H1 (cell line): ENCODE data around the gene ITGAE. TPM values are rescaled to one million over a fixed set of nuclear protein-coding genes. Genes with fewer than 3 reads are reported as not detected.

Experiments
- CTCF ChIA-PET: fragments of 300-600 bp; sonication (Branson Sonifier 250); formaldehyde crosslinking; loops from one replicate; lab custom pipeline; 2021; ENCODE audit not compliant: partially characterized antibody; lab: Charles Lee
- POLR2A ChIA-PET: fragments of 300-600 bp; sonication (Branson Sonifier 250); formaldehyde crosslinking; loops from one replicate; lab custom pipeline; 2021; ENCODE audit warnings: inconsistent platforms; ENCODE audit not compliant: partially characterized antibody; lab: Charles Lee
- DNase-seq, 2 experiments: peaks; one replicate each; pipeline versions ENCODE4 v3.0.0 to v3.0.0-alpha.2; 2010 to 2022; ENCODE audit warnings: low spot score in 2 of 2, low read depth in 1 of 2, mixed read lengths in 1 of 2
- FAIRE-seq: peaks from 2 replicates; lab custom pipeline; 2011; peaks lifted over from hg19 to GRCh38; lab: Jason Lieb, UNC
- H2AFZ ChIP-seq: 2 replicates; pipeline ENCODE4 v1.8.1; 2012; ENCODE audit warnings: low read length, inconsistent platforms
- H2AK5ac ChIP-seq: 2 replicates; pipeline ENCODE4 v1.6.1; 2013; ENCODE audit warnings: low read depth, low read length
- H2BK120ac ChIP-seq: replicated peaks from 2 replicates; pipeline ENCODE3; 2013; ENCODE audit warnings: low read depth, low read length, inconsistent platforms
- H2BK12ac ChIP-seq: 2 replicates; pipeline ENCODE4 v1.6.1; 2013; ENCODE audit warnings: low read depth, low read length
- H2BK15ac ChIP-seq: 2 replicates; pipeline ENCODE4 v1.6.1; 2013; ENCODE audit warnings: low read length
- H2BK20ac ChIP-seq: 2 replicates; pipeline ENCODE4 v1.6.1; 2013; ENCODE audit warnings: low read length
- H2BK5ac ChIP-seq: 2 replicates; pipeline ENCODE4 v1.6.1; 2013; ENCODE audit warnings: low read depth, low read length
- H3K14ac ChIP-seq: 2 replicates; pipeline ENCODE4 v1.6.1; 2013; ENCODE audit warnings: inconsistent platforms; ENCODE audit not compliant: insufficient read length
- H3K18ac ChIP-seq: 2 replicates; pipeline ENCODE4 v1.6.1; 2013; ENCODE audit warnings: low read length; ENCODE audit errors: extremely low read depth
- H3K23ac ChIP-seq: 2 replicates; pipeline ENCODE4 v1.6.1; 2013; ENCODE audit warnings: inconsistent platforms; ENCODE audit not compliant: insufficient read length
- H3K23me2 ChIP-seq: 2 replicates; pipeline ENCODE4 v1.6.1; 2013; ENCODE audit warnings: low read depth, low read length
- H3K27ac ChIP-seq: 2 replicates; pipeline ENCODE4 v1.6.1; 2011; ENCODE audit warnings: low read depth, low read length, inconsistent platforms
- H3K27me3 ChIP-seq, 4 experiments: replicated peaks in 1 of 4; 1 replicate in 1 of 4; 2 replicates in 3 of 4; pipeline versions ENCODE4 v1.6.1 to v1.8.1; 2011 to 2013; ENCODE audit warnings: low read length in 3 of 4, mild to moderate bottlenecking in 3 of 4, inconsistent platforms in 2 of 4, mixed read lengths in 2 of 4, moderate library complexity in 1 of 4; ENCODE audit not compliant: control insufficient read depth in 3 of 4, insufficient read depth in 3 of 4; ENCODE audit errors: extremely low read depth in 1 of 4
- H3K36me3 ChIP-seq, 4 experiments: 2 replicates each; pipeline versions ENCODE4 v1.6.1 to v1.8.1; 2011 to 2013; ENCODE audit warnings: mild to moderate bottlenecking in 4 of 4, low read length in 3 of 4, moderate library complexity in 2 of 4, control low read depth in 1 of 4, inconsistent platforms in 1 of 4; ENCODE audit not compliant: insufficient read depth in 4 of 4, control insufficient read depth in 2 of 4
- H3K4ac ChIP-seq: replicated peaks from 2 replicates; pipeline ENCODE3; 2013; ENCODE audit warnings: low read length, low read depth, mixed read lengths, inconsistent platforms; ENCODE audit not compliant: insufficient read length
- H3K4me1 ChIP-seq, 4 experiments: replicated peaks in 1 of 4; 1 replicate in 1 of 4; 2 replicates in 3 of 4; pipeline versions ENCODE4 v1.6.1 to v1.8.1; 2011 to 2013; ENCODE audit warnings: low read length in 3 of 4, inconsistent platforms in 2 of 4, mixed read lengths in 1 of 4; ENCODE audit not compliant: insufficient read depth in 4 of 4, control insufficient read depth in 3 of 4
- H3K4me2 ChIP-seq, 2 experiments: 2 replicates each; pipeline versions ENCODE4 v1.6.1 to v1.8.1; 2011 to 2013; ENCODE audit warnings: low read depth in 2 of 2, low read length in 2 of 2, control low read depth in 1 of 2, inconsistent platforms in 1 of 2, mild to moderate bottlenecking in 1 of 2; ENCODE audit not compliant: insufficient read depth in 1 of 2
- H3K4me3 ChIP-seq, 4 experiments: fragments of 200-600, 300-600 bp in 1 of 4; sonication (generic), shearing (Covaris generic), sonication (Bioruptor Twin) in 1 of 4; 2 replicates each; pipeline versions ENCODE4 v1.5.1 to v1.8.1; 2011 to 2016; ENCODE audit warnings: low read length in 4 of 4, low read depth in 3 of 4, control low read depth in 2 of 4, inconsistent platforms in 2 of 4, mild to moderate bottlenecking in 2 of 4, mixed read lengths in 1 of 4, moderate library complexity in 1 of 4; ENCODE audit not compliant: insufficient read depth in 2 of 4; ENCODE audit errors: extremely low read depth in 1 of 4
- H3K56ac ChIP-seq: replicated peaks from 2 replicates; pipeline ENCODE3; 2013; ENCODE audit warnings: low read depth, mild to moderate bottlenecking, mixed read lengths, low read length, inconsistent platforms; ENCODE audit not compliant: insufficient read length
- H3K79me1 ChIP-seq: 2 replicates; pipeline ENCODE4 v1.6.1; 2013; ENCODE audit warnings: low read depth, low read length, control low read depth
- H3K79me2 ChIP-seq, 2 experiments: 2 replicates each; pipeline versions ENCODE4 v1.6.1 to v1.8.1; 2012 to 2013; ENCODE audit warnings: low read length in 2 of 2, mild to moderate bottlenecking in 2 of 2, inconsistent platforms in 1 of 2; ENCODE audit not compliant: insufficient read depth in 2 of 2, control insufficient read depth in 1 of 2
- H3K9ac ChIP-seq, 4 experiments: replicated peaks in 1 of 4; 1 replicate in 1 of 4; 2 replicates in 3 of 4; pipeline versions ENCODE4 v1.6.1 to v1.8.1; 2011 to 2013; ENCODE audit warnings: low read depth in 3 of 4, low read length in 3 of 4, control low read depth in 2 of 4, mild to moderate bottlenecking in 2 of 4, moderate library complexity in 2 of 4, inconsistent platforms in 1 of 4; ENCODE audit errors: extremely low read depth in 1 of 4
- H3K9me3 ChIP-seq, 2 experiments: 2 replicates each; pipeline versions ENCODE4 v1.6.1 to v1.8.1; 2012 to 2013; ENCODE audit warnings: mild to moderate bottlenecking in 2 of 2, moderate library complexity in 2 of 2, control low read depth in 1 of 2, inconsistent platforms in 1 of 2, low read depth in 1 of 2, low read length in 1 of 2, mixed read lengths in 1 of 2; ENCODE audit not compliant: insufficient read depth in 2 of 2
- H4K20me1 ChIP-seq, 2 experiments: replicated peaks in 1 of 2; 2 replicates each; pipeline versions ENCODE3 to v1.8.1; 2011 to 2013; ENCODE audit warnings: inconsistent platforms in 2 of 2, low read length in 2 of 2, mild to moderate bottlenecking in 1 of 2; ENCODE audit not compliant: insufficient read depth in 2 of 2, control insufficient read depth in 1 of 2
- H4K5ac ChIP-seq: 2 replicates; pipeline ENCODE4 v1.6.1; 2013; ENCODE audit warnings: low read length, low read depth, mixed read lengths, inconsistent platforms; ENCODE audit not compliant: insufficient read length
- H4K8ac ChIP-seq: 2 replicates; pipeline ENCODE4 v1.8.0; 2013; ENCODE audit warnings: mild to moderate bottlenecking, moderate library complexity, low read length, inconsistent platforms; ENCODE audit not compliant: insufficient read depth; ENCODE audit errors: extremely low read depth
- H4K91ac ChIP-seq: replicated peaks from 2 replicates; pipeline ENCODE3; 2013; ENCODE audit warnings: low read length, mixed read lengths, inconsistent platforms; ENCODE audit not compliant: insufficient read length
- EGR1 ChIP-seq: IDR thresholded peaks from 2 replicates; pipeline ENCODE4 v1.6.1; 2011; ENCODE audit warnings: low read depth, low read length, borderline replicate concordance
- TBP ChIP-seq: IDR thresholded peaks from 2 replicates; pipeline ENCODE4 v1.6.1; 2011; ENCODE audit warnings: low read depth, low read length, improper control_type of control experiment
- WGBS, 2 experiments: shearing (Covaris generic) in 1 of 2; methylation state at CpG; one replicate each; pipeline versions ENCODE4 v1.1.6 to v1.1.7; 2013 to 2015; ENCODE audit warnings: low lambda C conversion rate in 2 of 2, mixed read lengths in 2 of 2, inconsistent platforms in 1 of 2, low coverage in 1 of 2, missing lambda C conversion rate in 1 of 2; ENCODE audit not compliant: insufficient replicate concordance in 2 of 2, insufficient coverage in 1 of 2, insufficient read length in 1 of 2; ENCODE audit errors: extremely low coverage in 1 of 2, missing lambda C conversion rate in 1 of 2; 5-methylcytosine and 5-hydroxymethylcytosine counted together
- polyA plus RNA-seq, 7 experiments: library from polyadenylated mRNA; depleted of rRNA in 3 of 7; stranded (reverse) in 5 of 7; unstranded in 2 of 7; fragments of >200 nt in 5 of 7; fragments of 200-250 nt in 2 of 7; gene quantifications; 1 replicate in 5 of 7; 2 replicates in 1 of 7; 4 replicates in 1 of 7; pipeline versions ENCODE4 v1.2.1 to v1.2.3, GENCODE V29; 2011 to 2013; ENCODE audit warnings: missing spikeins in 2 of 7, mixed read lengths in 2 of 7
- total RNA-seq: library from RNA; stranded (reverse); fragmentation: NEBNext Ultra II Directional; extraction: Animal tissue kit (Norgen Biotek cat#: 25700); gene quantifications from 2 replicates; pipeline ENCODE4 v1.2.1, GENCODE V29; 2021

Gene ITGAE
- total and polyA plus RNA-seq, 2 of the 8 experiments (the other 6 are each of a cell fraction or from before 2014, with no cell fraction given), result 23.2 to 43.1 TPM

- no peak overlapping the region for H2BK20ac ChIP-seq
- peaks cover 14% of the 10 kb centered on the region for H3K79me1 ChIP-seq
- no peak overlapping the region for H2BK15ac ChIP-seq
- peak overlapping the region; percentile 71; the same call in 1 of the 2 replicates for H3K27ac ChIP-seq
- H4K91ac ChIP-seq, result peak overlapping the region; percentile 64
- peaks cover 12% of the 10 kb centered on the region for H3K23me2 ChIP-seq
- H3K27me3 ChIP-seq, result no peaks in the 10 kb centered on the region
- no peak overlapping the region for H3K18ac ChIP-seq
- no peak overlapping the region for H3K14ac ChIP-seq
- no peaks in the 10 kb centered on the region for H3K9me3 ChIP-seq
- peak overlapping the region; percentile 92 to 93 for H3K4me2 ChIP-seq
- H3K4me1 ChIP-seq, result peaks cover 0 to 13% (median 8%) of the 10 kb centered on the region in 4 experiments; a peak in 5 of 7 replicates
- peak overlapping the region; percentile 95; the same call in 1 of the 2 replicates for H4K8ac ChIP-seq
- H2BK12ac ChIP-seq, result no peak overlapping the region
- no peak overlapping the region for H3K23ac ChIP-seq
- peak overlapping the region; percentile 56 for H2BK5ac ChIP-seq
- peak overlapping the region; percentile 67 to 84 (median 75) for H3K4me3 ChIP-seq
- peaks cover 8 to 31% (median 11%) of the 10 kb centered on the region in 4 experiments for H3K36me3 ChIP-seq
- no peak overlapping the region for H2BK120ac ChIP-seq
- WGBS, 2 experiments, result 24% methylated on average over 25 of the region's 27 CpGs; no CpG with 5 or more reads in 1 of the 2 experiments
- H4K20me1 ChIP-seq, result peaks cover 4 to 18% of the 10 kb centered on the region in 2 experiments
- POLR2A ChIA-PET, result interaction anchor here (0.6 to 3.9 kb wide), 9 partner anchors 10 to 54 kb away, joined by 3 to 15 read pairs (median 4); partner anchors contain the start of gene P2RX5
- H3K56ac ChIP-seq, result peak overlapping the region; percentile 36
- no peak overlapping the region for H3K4ac ChIP-seq
- peak overlapping the region; percentile 84 to 97 (median 93) for H3K9ac ChIP-seq
- H4K5ac ChIP-seq, result peak overlapping the region; percentile 21
- TF ChIP-seq TBP, result 0 out of 2 replicates have a peak, but pooled peaks have one; percentile 31
- no peak for TF ChIP-seq EGR1
- TF ChIP-seq, all 59 proteins: peak for 1
- no peak for FAIRE-seq
- CTCF ChIA-PET, result interaction anchor here (1.1 to 9.3 kb wide), 3 partner anchors 13 to 87 kb away, joined by 3 to 72 read pairs (median 10); no protein-coding TSS in a partner anchor
- no peak for DNase-seq
- H2AFZ ChIP-seq, result no peak overlapping the region
- no peak overlapping the region for H2AK5ac ChIP-seq
- peaks cover 10 to 42% of the 10 kb centered on the region in 2 experiments for H3K79me2 ChIP-seq
Measured at GRCh38 chr17:3724378-3725077, 76.5 kb downstream of the ITGAE start.
